HG03558 (cell line): Measurements from ENCODE around the gene ATAD5.
"Not testable (repeated sequence)": the region's sequence is repeated elsewhere in the genome, so short reads cannot be mapped to it uniquely, and the experiment has no call there.

Experiments
- ATAC-seq: cut with Tn5 transposase; IDR thresholded peaks from one replicate; pipeline ENCODE4 v1.9.1; 2021; ENCODE audit warnings: moderate number of reproducible peaks; ENCODE audit not compliant: unreplicated experiment; ENCODE audit errors: extremely low read depth

The ATAD5 gene

DNA sequence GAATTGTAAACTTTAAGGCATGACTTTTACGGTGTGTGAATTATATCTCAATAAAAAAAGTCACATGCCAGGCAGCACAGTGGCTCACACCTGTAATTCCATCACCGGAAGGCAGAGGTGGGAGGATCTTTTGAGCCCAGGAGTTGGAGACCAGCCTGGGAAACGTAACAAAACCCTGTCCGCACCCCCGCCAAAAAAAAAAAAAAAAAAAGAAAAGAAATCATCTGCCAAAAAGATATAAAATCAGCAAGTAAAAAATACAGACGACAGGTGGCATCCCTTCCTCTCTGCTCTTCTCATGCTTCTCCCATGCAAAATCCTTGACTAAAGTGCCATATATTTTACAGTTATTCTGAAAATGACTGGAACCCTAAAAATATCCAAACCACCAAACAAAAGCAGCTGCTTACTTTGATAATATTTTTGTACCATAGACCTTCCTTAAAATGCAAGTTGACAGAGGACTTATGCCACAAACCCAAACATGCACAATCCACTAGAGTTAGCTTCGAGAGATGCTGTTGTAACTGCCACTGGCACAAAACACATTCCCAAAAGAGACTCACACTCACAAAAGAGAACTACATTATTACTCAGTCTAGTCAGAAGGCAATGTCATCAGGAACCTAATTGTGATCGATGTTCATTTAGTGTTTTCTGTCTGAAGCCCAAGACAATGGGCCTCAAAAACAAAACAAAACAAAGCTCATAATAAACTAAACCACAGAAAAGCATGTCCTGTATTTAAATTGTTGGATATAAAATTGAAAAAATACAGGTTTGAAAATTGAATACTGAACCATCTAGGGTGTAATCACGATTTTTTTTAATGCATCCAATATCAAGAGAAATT, 9.7 kb upstream of the ATAD5 start:
- ATAC-seq = no peak

DNA sequence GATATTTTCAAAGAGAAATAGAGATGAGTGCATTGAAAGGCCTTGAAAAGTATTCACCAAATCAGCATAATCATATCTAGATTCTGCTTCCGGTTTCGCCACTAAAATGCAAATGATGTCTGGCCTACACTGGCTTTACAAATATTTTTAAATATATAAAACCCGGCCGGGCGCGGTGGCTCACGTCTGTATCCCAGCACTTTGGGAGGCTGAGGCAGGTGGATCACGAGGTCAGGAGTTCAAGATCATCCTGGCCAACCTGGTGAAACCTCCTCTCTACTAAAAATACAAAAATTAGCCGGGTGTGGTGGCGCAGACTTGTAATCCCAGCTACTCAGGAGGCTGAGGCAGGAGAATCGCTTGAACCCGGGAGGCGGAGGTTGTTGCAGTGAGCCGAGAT, 8.8 kb upstream of the ATAD5 start:
- not testable (repeated sequence) for ATAC-seq

DNA sequence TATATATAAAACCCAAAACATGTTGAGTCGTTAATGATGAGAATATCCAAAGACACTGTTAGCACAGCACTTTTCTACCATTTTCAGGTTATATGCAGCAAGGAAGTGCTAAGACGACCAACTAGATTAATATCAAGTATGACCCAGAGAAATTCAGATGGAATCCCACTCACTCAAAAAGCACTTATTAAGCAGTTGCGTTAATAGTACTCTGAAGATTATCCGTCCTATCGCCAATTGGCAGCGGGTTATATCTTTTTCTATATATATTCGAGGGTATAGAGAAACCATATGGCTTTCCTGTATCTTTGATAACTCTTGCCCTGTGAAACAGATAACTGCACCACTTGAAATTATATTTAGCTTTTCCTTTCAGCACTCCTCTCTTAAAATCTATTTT, 8.3 kb upstream of the ATAD5 start:
- ATAC-seq = no peak

DNA sequence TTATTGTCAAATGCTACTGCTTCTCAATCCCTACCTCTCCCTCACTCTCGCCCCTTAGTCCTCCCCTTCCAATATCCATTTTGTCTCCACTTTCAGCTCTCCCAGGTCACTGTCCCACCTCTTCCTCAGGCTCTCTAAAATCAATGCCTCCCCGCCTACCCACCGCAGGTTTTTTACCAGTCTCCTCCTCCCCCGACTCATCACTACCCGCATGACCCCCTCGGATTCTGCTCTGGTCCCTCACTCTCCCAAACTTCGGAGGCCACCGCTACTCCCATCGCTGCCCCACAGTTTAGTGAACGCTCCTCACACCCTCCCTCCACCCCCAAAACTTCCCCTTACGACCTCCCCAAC, 7.8 kb upstream of the ATAD5 start:
- ATAC-seq = no peak

DNA sequence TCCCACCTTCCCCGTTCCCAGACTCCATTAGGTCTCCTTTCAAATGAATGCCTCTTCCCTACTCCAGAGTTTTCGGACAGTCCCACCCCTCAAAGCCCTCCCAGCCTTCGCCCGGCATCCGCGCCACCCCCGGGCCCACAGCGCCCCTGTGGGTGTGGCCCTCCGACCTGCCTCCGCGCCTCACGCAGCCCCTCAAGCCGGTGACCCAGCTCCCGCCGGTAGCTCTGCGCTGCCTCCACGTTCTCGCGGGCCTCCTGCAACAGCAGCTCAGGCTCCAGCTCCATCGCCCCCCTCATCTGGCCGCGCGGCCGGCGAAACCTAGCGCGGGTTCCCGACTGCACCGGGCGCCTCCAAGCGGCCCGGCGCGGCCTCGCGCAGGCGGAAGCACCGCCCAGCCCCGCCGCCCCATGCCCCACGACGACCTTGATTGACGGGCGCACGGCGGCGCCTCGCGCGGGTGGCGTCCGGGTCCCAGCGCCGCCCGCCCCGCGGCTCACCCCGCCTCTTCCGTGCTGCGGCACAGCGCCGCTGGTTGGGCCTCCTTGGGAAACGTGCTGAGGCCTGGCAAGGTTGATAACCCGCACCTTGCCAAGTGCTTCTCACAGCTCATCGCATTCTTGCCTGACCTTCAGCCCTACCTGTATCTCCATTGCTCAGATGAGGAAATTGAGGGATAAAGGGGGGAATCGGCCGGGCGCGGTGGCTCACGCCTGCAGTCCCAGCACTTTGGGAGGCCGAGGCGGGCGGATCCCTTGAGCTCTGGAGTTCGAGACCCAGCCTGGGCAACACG, 7.2 kb upstream of the ATAD5 start, which contains the start of gene CRLF3:
CRLF3 (minus strand) TSS at position 337 of the 790 bp plus-strand sequence; CDS start at position 296, 41 bp downstream.
- ATAC-seq = peak; percentile 65

DNA sequence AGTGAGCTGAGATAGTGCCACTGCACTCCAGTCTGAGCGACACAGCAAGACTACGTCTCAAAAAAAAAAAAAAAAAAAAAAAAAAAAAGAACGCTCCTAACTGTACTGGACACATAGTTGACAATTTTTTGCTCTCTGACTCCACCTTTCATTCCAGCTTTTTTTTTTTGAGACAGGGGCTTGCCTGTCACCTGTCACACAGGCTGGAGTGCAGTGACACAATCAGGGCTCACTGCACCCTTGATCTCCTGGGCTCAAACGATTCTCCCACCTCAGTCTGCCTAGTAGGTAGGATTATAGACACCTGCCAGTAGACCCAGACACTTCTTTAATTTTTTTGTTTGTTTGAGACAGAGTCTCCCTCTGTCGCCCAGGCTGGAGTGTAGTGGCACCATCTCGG, 4.7 kb upstream of the ATAD5 start:
- ATAC-seq = no peak

DNA sequence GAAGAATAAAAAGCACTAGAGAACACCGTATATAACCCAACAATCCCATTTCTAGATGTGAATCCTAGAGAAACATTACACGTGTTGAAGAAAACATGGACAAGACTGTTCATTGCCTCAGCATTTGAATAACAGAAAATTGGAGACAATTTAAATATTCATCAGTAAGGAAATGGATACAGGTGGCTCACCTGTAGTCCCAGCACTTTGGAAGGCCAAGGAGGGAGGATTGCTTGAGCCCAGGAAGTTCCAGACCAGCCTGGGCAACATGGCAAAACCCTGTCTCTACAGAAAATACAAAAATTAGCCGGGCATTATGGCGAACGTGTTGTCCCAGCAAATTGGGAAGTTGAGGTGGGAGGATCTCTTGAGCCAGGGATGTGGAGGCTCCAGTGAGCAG, 2.7 kb upstream of the ATAD5 start:
- ATAC-seq = no peak

DNA sequence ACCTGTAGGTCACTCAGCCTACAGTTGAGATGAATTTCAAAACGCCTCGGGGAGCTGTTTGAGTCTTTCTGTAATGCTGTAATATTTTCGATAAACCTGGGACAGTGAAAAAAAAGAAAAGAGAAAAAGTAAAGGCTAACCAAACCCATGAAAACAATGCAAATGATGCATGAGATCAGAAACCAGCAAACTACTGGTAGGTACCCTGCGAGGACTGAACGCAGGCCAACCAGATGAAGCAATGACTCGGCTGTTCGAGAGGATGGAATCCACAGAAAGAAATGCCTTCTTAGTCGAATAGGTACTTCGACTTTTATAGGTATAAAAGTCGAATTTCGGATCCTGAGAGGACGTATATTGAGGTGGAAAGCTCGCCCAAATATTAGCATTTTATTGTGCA, 509 bp upstream of the ATAD5 start:
- no peak for ATAC-seq

DNA sequence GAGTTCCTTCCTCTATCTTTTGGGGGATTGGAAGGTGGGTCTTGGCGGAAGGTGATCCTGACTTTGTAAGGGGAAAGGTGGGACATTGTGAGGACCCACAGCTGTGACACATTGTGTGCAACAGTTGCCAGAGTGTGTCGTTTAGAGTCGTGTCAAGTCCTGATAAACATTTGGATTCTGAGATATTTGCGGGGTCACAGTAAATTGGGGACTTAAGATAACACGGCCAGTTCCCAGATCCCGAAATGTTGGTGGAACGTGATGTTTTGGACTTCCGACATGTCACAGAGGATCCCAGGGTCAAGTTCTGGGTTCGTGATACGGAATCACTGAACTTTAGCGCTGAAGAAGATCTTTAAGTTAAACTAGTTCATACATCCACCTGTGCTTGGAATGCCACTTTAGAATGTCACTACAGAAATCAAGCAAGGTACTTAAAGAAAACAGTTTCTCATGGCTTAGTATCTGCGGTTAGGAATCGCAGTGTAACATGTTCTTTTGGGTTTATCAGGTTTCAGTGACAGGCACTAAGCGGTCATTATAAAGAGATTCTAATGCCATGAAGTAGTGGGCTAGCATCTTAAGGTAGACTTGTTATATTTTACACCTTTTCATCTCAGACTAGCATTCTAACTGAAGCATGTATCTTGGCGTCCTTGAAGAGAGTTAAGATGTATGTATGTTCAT, 815 bp downstream of the ATAD5 start:
- ATAC-seq = no peak

DNA sequence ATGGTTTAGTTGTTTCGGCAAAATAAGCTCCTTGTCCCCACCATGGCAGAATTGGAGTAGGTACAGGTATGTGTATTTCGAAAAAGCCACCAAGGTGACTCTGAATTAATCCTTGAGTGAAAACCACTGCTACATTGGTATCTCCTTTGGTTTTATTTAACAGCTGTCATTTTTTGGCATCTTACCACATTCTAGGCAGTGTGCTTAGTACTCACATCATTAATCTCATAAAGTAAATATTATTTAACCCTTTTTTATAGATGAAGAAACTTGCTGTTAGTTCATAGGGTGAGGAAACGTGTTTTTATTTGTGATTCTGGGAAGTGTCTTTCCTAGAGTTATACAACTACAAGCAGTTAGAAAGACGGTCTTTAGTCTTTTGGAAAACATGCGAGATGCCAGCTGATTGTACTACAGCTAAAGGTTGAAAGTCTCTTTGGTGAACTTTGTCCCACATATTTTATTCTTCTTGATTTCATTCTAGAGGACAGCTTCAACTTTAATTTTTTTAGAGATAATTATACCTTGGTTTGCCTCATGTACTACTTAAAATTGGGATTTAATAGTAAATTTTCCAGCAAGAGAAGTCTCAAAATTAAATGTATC, 6.5 kb downstream of the ATAD5 start:
- ATAC-seq = no peak

DNA sequence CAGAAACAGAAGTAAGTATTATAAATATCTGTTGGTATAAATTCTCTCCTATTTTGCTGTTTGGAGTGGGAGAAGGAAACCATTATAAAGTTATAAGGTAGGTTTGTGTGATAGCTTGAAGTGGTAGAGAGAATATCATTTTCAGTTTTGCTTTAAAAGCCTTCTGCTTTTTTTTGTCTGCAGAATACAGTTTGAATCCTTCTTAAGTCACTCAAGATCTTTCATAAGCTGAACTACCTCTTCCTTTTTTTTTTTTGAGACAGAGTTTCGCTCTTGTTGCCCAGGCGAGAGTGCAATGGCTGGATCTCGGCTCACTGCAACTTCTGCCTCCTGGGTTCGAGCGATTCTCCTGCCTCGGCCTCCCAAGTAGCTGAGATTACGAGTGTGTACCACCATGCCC, 9.0 kb downstream of the ATAD5 start:
- no peak for ATAC-seq

DNA sequence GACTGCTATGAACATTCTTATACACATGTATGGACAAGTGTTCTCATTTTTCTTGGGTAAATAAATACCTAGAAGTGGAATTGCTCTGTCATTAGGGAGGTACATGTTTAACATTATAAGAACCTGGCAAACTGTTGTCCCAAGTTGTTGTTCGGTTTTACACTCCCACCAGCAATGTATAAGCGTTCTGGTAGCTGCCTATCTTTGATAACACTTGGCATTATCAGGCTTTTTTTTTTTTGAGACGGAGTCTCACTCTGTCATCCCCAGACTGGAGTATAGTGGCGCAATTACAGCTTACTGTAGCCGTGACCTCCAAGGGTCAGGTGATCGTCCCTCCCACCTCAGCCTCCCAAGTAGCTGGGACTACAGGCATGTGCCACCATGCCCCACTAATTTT, 16.3 kb downstream of the ATAD5 start:
- ATAC-seq = no peak

DNA sequence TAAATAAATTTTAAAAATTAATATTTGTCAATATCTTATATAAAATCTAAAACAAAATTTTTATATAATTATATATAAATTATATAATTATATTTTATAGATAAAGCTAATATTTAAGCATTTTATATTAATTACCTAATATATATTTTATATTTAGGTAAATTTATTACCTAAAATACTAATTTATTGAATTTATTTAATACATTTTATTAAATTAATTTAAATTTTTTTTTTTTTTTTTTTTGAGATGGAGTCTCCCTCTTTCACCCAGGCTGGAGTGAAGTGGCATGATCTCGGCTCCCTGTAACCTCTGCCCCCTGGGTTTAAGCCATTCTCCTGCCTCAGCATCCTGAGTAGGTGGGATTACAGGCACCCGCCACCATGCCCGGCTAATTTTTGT, 22.4 kb downstream of the ATAD5 start:
- no peak for ATAC-seq

DNA sequence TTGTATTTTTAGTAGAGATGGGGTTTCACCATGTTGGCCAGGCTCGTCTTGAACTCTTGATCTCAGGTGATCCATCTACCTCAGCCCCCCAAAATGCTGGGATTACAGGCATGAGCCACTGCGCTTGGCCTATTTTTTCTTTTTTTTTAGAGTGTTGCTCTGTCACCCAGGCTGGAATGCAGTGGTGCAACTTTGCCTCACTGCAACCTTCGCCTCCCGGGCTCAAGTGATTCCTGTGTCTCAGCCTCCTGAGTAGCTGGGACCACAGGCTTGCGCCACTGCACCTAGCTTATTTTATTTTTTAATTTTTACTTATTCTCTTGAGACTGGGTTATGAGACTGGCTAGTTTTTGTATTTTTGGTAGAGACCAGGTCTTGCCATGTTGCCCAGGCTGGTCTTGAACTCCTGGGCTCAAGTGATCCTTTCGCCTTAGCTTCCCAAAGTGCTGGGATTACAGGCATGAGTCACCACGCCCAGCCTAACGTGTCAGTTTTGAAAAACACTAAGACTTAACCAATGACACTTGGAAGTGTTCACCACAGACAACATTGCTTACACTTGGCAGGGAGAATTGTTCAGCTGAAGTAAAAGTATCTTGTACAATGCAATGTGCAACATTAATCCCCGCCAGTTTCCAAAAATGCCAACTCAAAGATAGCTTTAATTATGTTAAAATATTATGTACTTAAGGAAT, 26.9 kb downstream of the ATAD5 start:
- ATAC-seq = no peak

DNA sequence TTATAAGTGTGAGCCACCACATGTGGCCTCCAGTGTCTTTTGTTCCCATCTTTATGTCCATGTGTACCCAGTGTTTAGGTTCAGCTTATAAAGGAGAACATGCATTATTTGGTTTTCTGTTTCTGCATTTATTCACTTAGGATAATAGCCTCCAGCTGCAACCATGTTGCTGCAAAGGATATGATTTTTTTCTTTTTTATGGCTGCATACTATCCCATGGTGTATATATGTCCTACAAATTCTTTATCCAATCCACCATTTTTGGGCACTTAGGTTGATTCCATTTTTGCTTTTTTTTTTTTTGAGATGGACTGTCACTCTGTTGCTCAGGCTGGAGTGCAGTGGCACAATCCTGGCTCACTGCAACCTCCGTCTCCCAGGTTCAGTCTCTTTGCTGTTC, 32.9 kb downstream of the ATAD5 start:
- no peak for ATAC-seq

DNA sequence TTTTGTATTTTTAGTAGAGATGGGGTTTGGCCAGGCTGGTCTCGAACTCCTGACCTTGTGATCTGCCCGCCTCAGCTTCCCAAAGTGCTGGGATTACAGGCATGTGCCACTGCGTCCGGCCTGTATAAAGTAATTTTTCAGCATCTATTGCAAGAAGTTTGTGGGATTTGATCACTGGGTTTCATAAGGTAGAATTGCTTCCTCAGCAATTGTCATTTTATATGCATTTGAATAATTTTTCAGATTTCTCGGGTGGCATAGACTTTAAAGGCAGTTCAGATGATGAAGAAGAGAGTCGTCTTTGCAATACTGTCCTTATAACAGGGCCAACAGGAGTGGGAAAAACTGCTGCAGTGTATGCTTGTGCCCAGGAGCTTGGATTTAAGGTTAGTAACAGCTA, 37.2 kb downstream of the ATAD5 start:
- ATAC-seq = no peak

DNA sequence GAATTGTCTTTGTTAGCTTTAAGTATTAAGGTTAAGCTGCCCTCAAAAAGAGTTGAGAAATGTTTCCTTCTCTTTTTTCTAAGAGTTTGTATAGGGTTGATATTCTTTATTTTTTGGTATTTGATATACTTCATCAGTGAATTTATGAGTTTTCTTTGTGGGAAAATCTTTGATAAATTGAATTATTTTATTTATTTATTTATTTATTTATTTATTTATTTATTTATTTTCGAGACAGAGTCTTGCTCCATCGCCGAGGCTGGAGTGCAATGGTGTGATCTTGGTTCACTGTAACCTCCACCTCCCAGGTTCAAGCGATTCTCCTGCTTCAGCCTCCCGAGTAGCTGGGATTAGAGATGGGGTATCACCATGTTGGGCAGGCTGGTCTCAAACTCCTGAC, 54.4 kb downstream of the ATAD5 start:
- no peak for ATAC-seq

DNA sequence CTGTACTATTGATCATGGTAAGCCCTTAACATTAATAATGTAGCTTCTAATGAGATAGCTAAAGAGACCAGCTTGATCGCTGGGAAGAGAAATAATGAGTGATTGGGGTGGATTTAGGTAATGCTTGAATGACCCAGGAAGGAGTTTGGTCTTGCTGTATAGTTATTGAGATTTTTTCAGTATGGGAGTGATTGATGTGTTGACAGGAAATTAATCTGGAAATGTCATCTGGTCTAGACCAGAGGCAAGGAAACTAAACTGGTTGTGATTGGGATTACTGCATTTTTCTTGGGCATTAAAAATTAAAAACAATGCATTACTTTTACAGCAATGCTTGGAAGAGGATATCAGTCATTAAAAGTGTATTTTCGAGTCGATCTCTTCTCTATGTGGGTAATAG, 62.5 kb downstream of the ATAD5 start:
- no peak for ATAC-seq

DNA sequence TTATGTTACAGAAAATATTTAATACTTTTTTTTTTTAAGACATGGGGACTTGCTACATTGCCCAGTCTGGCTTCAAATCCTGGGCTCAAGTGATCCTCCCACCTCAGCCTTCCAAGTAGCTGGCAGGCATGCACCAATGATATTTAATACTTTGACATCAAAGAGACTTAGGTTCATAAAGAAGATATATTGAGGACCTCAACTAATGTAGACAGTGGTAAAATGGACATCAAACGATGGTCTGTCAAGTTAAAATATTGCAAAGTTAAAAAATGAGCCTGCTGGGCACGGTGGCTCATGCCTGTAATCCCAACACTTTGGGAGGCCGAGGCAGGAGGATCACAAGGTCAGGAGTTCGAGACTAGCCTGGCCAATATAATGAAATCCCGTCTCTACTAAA, 65.5 kb downstream of the ATAD5 start:
- no peak for ATAC-seq

DNA sequence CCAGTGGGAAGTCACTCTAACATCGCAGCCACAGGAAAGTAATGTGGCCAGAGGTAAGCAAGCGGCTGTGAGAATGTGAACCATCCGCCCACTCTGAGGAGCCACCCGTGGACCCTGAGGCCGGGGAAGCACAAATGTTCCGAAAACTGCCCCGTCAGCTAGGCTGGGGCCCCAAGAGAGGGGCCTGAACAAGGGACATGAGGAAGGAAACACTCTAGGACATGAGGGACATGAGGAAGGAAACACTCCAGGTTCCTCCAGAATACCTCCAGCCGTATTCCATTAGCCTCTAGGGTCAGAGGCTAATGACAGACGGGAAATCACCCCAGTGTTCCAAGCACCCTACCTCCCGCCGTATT, 74.0 kb downstream of the ATAD5 start:
- ATAC-seq = no peak
